CD4-positive, CD25-positive, alpha-beta regulatory T cell (primary cell): ENCODE results near the gene PRKG2. TPM values are rescaled to one million over a fixed set of nuclear protein-coding genes. Genes with fewer than 3 reads are reported as not detected.

Source experiments
- ATAC-seq, 2 donors: fragments of 150-1000 bp; cut with Tn5 transposase; one replicate each; pipeline ENCODE4 v1.10.0; 2021; ENCODE audit warnings: low read depth in 2 of 2, moderate number of reproducible peaks in 2 of 2, moderate library complexity in 1 of 2
- DNase-seq, 3 donors: peaks; one replicate each; pipeline versions ENCODE4 v3.0.0 to v3.0.0-alpha.2; 2012 to 2022; ENCODE audit warnings: mixed read lengths in 1 of 3
- H3K27ac ChIP-seq: one replicate; pipeline ENCODE4 v1.7.0; 2013; ENCODE audit warnings: mild to moderate bottlenecking, low read length; ENCODE audit not compliant: insufficient read depth, poor library complexity, severe bottlenecking
- H3K27me3 ChIP-seq: one replicate; pipeline ENCODE4 v1.7.0; 2013; ENCODE audit warnings: low read length; ENCODE audit not compliant: control insufficient read depth, insufficient read depth
- H3K36me3 ChIP-seq: one replicate; pipeline ENCODE4 v1.7.0; 2013; ENCODE audit warnings: mild to moderate bottlenecking, low read length, moderate library complexity; ENCODE audit not compliant: control insufficient read depth, insufficient read depth
- H3K4me1 ChIP-seq: 2 replicates; pipeline ENCODE4 v1.7.0; 2013; ENCODE audit warnings: mild to moderate bottlenecking, low read length; ENCODE audit not compliant: insufficient read depth, control insufficient read depth, poor library complexity, severe bottlenecking
- H3K4me3 ChIP-seq: one replicate; pipeline ENCODE4 v1.7.0; 2013; ENCODE audit warnings: low read depth, mild to moderate bottlenecking, low read length, moderate library complexity
- H3K9me3 ChIP-seq, 2 experiments: 1 replicate in 1 of 2; 2 replicates in 1 of 2; pipeline ENCODE4 v1.7.0; 2013; ENCODE audit warnings: low read length in 2 of 2, mild to moderate bottlenecking in 1 of 2, moderate library complexity in 1 of 2; ENCODE audit not compliant: control insufficient read depth in 2 of 2
- H3K27ac Mint-ChIP-seq, 3 donors: one replicate each; pipeline ENCODE4 v1.8.0; 2020 to 2022; ENCODE audit warnings: mild to moderate bottlenecking in 3 of 3, mixed read lengths in 3 of 3, moderate library complexity in 2 of 3
- H3K27me3 Mint-ChIP-seq: one replicate; pipeline ENCODE4 v1.8.0; 2022; ENCODE audit warnings: mild to moderate bottlenecking, mixed read lengths
- H3K36me3 Mint-ChIP-seq: one replicate; pipeline ENCODE4 v1.8.0; 2020; ENCODE audit warnings: mixed read lengths
- H3K4me1 Mint-ChIP-seq, 4 donors: one replicate each; pipeline ENCODE4 v1.8.0; 2020 to 2022; ENCODE audit warnings: mixed read lengths in 4 of 4, mild to moderate bottlenecking in 1 of 4
- H3K4me3 Mint-ChIP-seq, 4 donors: one replicate each; pipeline ENCODE4 v1.8.0; 2020 to 2022; ENCODE audit warnings: mild to moderate bottlenecking in 4 of 4, mixed read lengths in 4 of 4, moderate library complexity in 3 of 4
- H3K9me3 Mint-ChIP-seq, 7 donors: one replicate each; pipeline ENCODE4 v1.8.0; 2020 to 2022; ENCODE audit warnings: mixed read lengths in 7 of 7, mild to moderate bottlenecking in 3 of 7, moderate library complexity in 2 of 7
- polyA plus RNA-seq, 4 donors: library from polyadenylated mRNA; unstranded; fragments of 300-500 nt; fragmentation: Illumina TruSeq; gene quantifications; one replicate each; pipeline ENCODE4 v1.2.3, GENCODE V29; 2021
- total RNA-seq: library from RNA; stranded (reverse); gene quantifications from one replicate; pipeline ENCODE4 v1.2.3, GENCODE V29; 2022

Gene PRKG2, protein sequence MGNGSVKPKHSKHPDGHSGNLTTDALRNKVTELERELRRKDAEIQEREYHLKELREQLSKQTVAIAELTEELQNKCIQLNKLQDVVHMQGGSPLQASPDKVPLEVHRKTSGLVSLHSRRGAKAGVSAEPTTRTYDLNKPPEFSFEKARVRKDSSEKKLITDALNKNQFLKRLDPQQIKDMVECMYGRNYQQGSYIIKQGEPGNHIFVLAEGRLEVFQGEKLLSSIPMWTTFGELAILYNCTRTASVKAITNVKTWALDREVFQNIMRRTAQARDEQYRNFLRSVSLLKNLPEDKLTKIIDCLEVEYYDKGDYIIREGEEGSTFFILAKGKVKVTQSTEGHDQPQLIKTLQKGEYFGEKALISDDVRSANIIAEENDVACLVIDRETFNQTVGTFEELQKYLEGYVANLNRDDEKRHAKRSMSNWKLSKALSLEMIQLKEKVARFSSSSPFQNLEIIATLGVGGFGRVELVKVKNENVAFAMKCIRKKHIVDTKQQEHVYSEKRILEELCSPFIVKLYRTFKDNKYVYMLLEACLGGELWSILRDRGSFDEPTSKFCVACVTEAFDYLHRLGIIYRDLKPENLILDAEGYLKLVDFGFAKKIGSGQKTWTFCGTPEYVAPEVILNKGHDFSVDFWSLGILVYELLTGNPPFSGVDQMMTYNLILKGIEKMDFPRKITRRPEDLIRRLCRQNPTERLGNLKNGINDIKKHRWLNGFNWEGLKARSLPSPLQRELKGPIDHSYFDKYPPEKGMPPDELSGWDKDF
- total RNA-seq (1.9 TPM), polyA plus RNA-seq (1 to 10 TPM in 2 of 4 donors, under 1 TPM in 1, not detected in 1; 0.41 to 2.6 (median 2.1) TPM)

DNA sequence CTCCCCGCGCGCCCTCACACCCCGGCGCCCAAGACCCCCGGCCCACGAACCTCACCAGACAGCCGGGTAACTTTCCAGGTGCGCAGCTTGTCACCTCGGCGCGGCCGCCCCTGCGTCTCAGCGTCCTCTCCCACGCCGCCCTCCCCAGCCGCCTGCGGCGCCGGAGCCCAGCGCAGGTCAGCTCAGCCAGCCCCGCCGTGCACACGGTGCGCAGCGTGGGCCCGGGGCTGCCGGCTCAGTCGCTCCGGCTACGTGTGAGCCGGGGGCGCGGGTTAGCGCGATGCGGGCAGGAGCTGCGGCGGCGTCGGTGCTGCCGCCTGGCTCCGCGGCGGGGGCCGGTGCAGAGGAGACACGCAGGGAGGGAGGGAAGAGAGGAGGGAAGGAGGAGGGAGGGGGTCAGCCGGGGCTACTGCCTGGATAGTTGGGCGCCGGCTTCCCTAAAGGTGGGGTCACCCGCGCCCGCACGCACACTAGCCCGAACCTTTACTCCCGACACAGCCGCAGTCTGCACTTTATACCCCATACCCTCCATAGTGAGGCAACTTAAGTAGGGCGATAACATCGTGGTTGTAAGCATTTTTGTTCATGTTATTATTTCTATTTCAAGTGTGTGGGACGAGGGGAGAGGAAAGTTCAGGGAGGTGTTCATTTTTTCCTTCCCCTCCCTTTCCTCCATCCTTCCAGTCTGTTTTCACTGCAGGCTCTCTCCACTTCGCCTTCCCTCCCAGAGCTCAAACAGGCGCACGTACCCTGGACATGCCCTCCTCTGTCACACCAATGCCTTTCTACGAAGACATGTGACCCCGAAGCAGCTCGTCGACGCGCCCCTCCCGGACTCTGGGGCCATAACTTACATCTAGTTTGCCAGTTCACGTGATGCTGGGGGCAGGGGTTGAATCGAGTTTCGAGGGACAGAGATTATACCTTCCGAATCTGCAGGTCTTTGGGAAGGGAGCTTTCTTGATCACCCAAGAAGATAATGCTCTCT is at the start of gene PRKG2:
Gene PRKG2, minus strand, starts transcription at position 342 of the 988 bp plus-strand sequence. CDS start 10,175 bp downstream, outside the sequence.
- H3K27me3 Mint-ChIP-seq: peaks cover 35% of the 10 kb centered on the region
- DNase-seq (no peak), ATAC-seq (peak in 1 of 2 donors; percentile 26)
- Histone ChIP-seq H3K4me3 (no peak within 1 kb of the TSS), H3K27me3 (peaks cover 18% of the 10 kb centered on the region), H3K27ac (no peak within 1 kb of the TSS), H3K4me1 (no peaks in the 10 kb centered on the region), H3K9me3 (no peaks in the 10 kb centered on the region), H3K36me3 (no peaks in the 10 kb centered on the region)
- no peaks in the 10 kb centered on the region for H3K36me3 Mint-ChIP-seq
- H3K27ac Mint-ChIP-seq: no peak within 1 kb of the TSS
- peaks cover 0 to 16% (median 0%) of the 10 kb centered on the region in 4 donors for H3K4me1 Mint-ChIP-seq
- H3K9me3 Mint-ChIP-seq: peaks cover 0 to 3% (median under 1%) of the 10 kb centered on the region in 7 donors
- H3K4me3 Mint-ChIP-seq: peak within 1 kb of the TSS in 2 of 4 donors; percentile 39 to 62

DNA sequence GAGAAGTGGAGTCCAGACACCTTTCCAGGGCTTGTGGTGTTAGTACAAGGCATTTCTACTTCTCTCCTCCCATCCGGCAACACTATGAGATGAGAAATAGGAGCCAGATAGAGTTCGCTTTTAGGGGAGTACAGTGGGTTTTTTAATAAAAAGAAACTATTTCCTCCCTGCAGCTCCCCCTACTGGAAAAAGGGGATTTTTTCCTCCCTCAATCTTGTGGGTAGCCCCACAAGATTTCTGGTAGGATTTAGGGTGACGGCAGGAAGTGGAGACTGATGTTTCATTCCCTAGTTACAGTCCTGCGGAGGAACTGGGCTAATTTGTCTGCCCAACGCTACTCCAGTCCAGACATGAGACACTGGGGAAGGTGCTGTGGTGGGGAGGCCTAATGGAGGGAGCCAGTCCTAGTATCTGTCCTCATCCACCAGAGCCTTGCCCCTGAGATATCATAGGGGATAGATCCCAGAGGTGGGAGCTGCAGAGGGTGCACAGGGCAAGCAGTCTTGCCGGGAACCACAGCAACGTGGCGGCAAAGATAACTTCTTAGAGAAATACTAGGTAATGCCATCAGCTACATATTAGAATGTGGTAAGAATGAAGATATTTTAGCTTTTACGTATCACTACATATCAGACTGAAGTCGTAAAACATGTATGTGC is 45.5 kb upstream of the PRKG2 start:
- H3K27ac Mint-ChIP-seq: no peak overlapping the region
- Histone ChIP-seq H3K4me1 (no peaks in the 10 kb centered on the region), H3K9me3 (no peaks in the 10 kb centered on the region), H3K4me3 (no peak overlapping the region), H3K27me3 (no peaks in the 10 kb centered on the region), H3K36me3 (no peaks in the 10 kb centered on the region), H3K27ac (no peak overlapping the region)
- no peaks in the 10 kb centered on the region for H3K4me1 Mint-ChIP-seq
- H3K4me3 Mint-ChIP-seq: no peak overlapping the region
- no peaks in the 10 kb centered on the region for H3K36me3 Mint-ChIP-seq
- no peak for ATAC-seq
- no peak for DNase-seq
- no peaks in the 10 kb centered on the region for H3K27me3 Mint-ChIP-seq
- H3K9me3 Mint-ChIP-seq: peaks cover 0 to 2% (median 0%) of the 10 kb centered on the region in 7 donors

DNA sequence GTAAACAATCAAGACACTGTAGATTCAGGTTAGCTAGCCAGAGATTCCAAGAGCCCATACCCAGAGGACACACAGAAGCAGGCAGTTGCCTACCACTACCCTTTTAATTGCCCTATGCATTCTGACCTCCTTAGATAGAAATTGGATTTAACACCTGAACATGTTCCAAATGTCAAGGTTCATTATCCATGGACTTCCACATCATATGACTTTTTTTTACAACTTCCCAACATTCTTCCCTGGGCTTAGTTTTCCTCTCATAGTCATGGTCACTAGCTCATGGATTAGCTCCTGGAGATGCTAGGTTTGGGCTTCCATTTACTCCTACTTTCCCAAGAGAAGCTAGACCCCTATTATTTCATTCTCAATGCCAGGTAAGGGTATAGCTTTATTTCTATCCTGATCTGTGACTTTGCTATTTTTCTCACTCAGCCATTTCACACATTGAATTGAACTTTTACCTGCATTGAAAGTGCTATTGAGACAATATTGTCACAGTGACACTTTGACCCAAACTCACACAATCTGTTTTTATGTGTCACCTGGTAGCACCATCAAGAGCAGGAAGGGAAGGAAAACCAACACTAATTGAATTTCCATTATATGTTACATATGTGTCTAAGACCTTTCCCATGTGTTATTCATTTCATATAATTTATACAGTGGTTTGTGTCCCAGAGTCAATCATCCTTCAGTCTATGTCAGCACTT is 44.0 kb upstream of the PRKG2 start:
- no peak overlapping the region for H3K27ac ChIP-seq
- DNase-seq (no peak), ATAC-seq (no peak)
- H3K36me3 ChIP-seq: no peaks in the 10 kb centered on the region
- no peak overlapping the region for H3K4me3 ChIP-seq
- Mint-ChIP-seq H3K27ac (no peak overlapping the region), H3K9me3 (peaks cover 0 to 2% (median 0%) of the 10 kb centered on the region in 7 donors), H3K36me3 (no peaks in the 10 kb centered on the region), H3K4me3 (no peak overlapping the region), H3K27me3 (no peaks in the 10 kb centered on the region), H3K4me1 (no peaks in the 10 kb centered on the region)
- H3K9me3 ChIP-seq: no peaks in the 10 kb centered on the region
- H3K27me3 ChIP-seq: no peaks in the 10 kb centered on the region
- H3K4me1 ChIP-seq: no peaks in the 10 kb centered on the region

DNA sequence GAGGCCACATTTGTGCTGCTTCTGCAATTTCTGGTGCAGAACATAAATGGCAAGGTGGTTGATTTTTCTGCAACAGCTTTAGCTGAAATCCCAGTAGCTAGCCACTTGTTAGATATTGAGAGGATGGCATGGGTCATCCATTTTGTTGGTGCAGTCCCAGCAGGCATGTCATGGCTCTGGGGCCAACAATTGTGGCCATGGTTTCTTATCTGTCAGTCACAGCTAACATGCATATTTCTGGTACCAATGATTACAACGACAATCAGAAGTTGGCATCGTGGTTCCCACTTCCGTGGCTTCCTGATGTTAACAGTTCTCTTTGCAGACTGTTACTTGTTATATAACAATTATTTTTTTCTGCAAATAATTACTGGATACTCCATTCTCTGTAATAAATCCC is 42.8 kb upstream of the PRKG2 start:
- H3K4me3 Mint-ChIP-seq: no peak overlapping the region
- Histone ChIP-seq H3K27ac (no peak overlapping the region), H3K36me3 (no peaks in the 10 kb centered on the region), H3K27me3 (no peaks in the 10 kb centered on the region), H3K9me3 (no peaks in the 10 kb centered on the region), H3K4me3 (no peak overlapping the region), H3K4me1 (no peaks in the 10 kb centered on the region)
- ATAC-seq (no peak), DNase-seq (no peak)
- H3K9me3 Mint-ChIP-seq: peaks cover 0 to 3% (median 0%) of the 10 kb centered on the region in 7 donors
- H3K4me1 Mint-ChIP-seq: no peaks in the 10 kb centered on the region
- H3K27ac Mint-ChIP-seq: no peak overlapping the region
- H3K27me3 Mint-ChIP-seq: no peaks in the 10 kb centered on the region
- no peaks in the 10 kb centered on the region for H3K36me3 Mint-ChIP-seq

DNA sequence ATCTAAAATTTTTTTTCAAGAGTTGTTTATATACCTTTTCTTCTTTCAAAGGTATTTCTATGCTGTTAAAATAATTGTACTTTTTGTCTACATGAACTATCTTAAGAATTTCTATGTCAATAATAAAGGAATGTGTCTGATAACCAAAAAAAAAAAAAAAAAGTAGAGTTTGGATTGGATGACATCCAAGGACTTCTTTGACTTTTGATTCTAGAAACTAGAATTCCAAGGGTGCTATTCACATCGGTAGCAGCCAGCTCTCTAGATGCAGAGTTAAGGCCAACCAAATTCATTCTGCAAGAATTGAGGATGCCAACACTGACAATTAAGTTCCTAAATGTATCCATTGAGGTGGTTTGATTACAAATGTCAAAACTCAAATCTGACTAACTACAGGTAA is 42.0 kb upstream of the PRKG2 start:
- no peak overlapping the region for H3K27ac ChIP-seq
- H3K4me1 ChIP-seq: no peaks in the 10 kb centered on the region
- Mint-ChIP-seq H3K9me3 (peaks cover 0 to 3% (median 0%) of the 10 kb centered on the region in 7 donors), H3K4me1 (no peaks in the 10 kb centered on the region), H3K27ac (no peak overlapping the region), H3K36me3 (no peaks in the 10 kb centered on the region), H3K4me3 (no peak overlapping the region), H3K27me3 (no peaks in the 10 kb centered on the region)
- no peaks in the 10 kb centered on the region for H3K9me3 ChIP-seq
- H3K27me3 ChIP-seq: no peaks in the 10 kb centered on the region
- H3K36me3 ChIP-seq: no peaks in the 10 kb centered on the region
- no peak for DNase-seq
- no peak for ATAC-seq
- H3K4me3 ChIP-seq: no peak overlapping the region

DNA sequence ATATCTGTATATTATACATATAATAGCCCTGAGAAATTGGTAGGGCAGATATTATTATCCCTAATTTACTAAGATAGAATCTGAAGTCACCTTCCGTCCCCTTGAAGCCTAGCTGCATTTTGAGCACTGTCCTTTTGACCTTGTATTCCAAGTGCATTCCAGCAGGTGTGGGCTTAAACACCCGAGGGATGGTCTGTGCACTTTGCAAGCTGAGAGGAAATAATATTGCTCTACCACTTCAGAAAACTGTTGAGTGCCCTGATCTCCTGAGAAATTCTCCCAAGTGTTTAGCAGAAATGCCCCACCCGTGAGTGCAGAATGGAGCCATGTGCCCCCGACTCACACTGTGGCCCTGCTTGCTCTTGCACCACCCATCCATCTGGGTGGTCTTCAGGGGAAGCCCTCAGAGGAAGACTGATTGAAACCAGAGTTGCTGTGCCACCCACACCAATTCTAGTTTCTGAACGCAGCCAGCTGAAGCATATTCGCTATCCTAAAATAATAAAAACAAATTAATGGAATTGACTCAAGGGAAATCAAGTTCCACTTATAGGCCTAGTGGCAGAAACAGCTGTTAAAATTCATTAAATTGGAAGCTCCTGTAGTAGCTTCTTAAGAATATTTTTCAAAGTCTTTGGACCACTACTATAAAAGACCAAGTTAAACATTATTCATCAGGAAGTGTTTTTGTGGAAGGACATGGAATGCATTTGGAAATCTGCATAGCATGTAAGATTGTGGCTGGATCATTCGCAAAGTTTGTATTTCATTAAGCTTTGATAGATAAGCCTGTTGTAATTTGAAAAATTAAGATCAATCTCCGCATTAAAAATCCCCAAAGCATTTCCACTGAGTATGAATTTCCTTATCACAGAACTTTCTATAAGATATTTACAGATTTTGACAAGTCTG is 41.3 kb upstream of the PRKG2 start:
- peaks cover 0 to 3% (median 0%) of the 10 kb centered on the region in 7 donors for H3K9me3 Mint-ChIP-seq

More for the DNA sequence above, 41.3 kb upstream of the PRKG2 start:
- no peaks in the 10 kb centered on the region for H3K27me3 Mint-ChIP-seq
- no peak overlapping the region for H3K4me3 ChIP-seq
- no peaks in the 10 kb centered on the region for H3K4me1 Mint-ChIP-seq
- no peak for ATAC-seq
- H3K4me1 ChIP-seq: no peaks in the 10 kb centered on the region
- H3K36me3 Mint-ChIP-seq: no peaks in the 10 kb centered on the region
- H3K36me3 ChIP-seq: no peaks in the 10 kb centered on the region
- no peak for DNase-seq
- no peak overlapping the region for H3K4me3 Mint-ChIP-seq
- no peaks in the 10 kb centered on the region for H3K27me3 ChIP-seq
- H3K9me3 ChIP-seq: no peaks in the 10 kb centered on the region
- no peak overlapping the region for H3K27ac Mint-ChIP-seq
- no peak overlapping the region for H3K27ac ChIP-seq
